ENCODE measurements around the gene SLCO4A1.

Gene SLCO4A1

GRCh38 chr20:62667530-62668440, 25.5 kb downstream of the SLCO4A1 start:
- no peaks in the 10 kb centered on the region for H3K36me3 ChIP-seq (ENCODE audit: control insufficient read depth, low read depth, low read length)
- H3K4me1 ChIP-seq (ENCODE audit: control insufficient read depth, low read depth, low read length): no peaks in the 10 kb centered on the region
- H3K4me3 ChIP-seq (ENCODE audit: low read length): no peak overlapping the region
- H3K27me3 ChIP-seq (ENCODE audit: control insufficient read depth, insufficient read depth, low read length): no peaks in the 10 kb centered on the region
- no peaks in the 10 kb centered on the region for H3K9me3 ChIP-seq (ENCODE audit: control insufficient read depth, low read depth, low read length)
- no peak overlapping the region for H3K27ac ChIP-seq (ENCODE audit: low read length)
- no peak overlapping the region for H3K9ac ChIP-seq (ENCODE audit: low read length)

- H3K4me3 ChIP-seq (ENCODE audit: low read length): no peak overlapping the region
- no peaks in the 10 kb centered on the region for H3K36me3 ChIP-seq (ENCODE audit: control insufficient read depth, low read depth, low read length)
- H3K9ac ChIP-seq (ENCODE audit: low read length): no peak overlapping the region
- no peaks in the 10 kb centered on the region for H3K27me3 ChIP-seq (ENCODE audit: control insufficient read depth, insufficient read depth, low read length)
- H3K4me1 ChIP-seq (ENCODE audit: control insufficient read depth, low read depth, low read length): no peaks in the 10 kb centered on the region
- H3K27ac ChIP-seq (ENCODE audit: low read length): no peak overlapping the region
- no peaks in the 10 kb centered on the region for H3K9me3 ChIP-seq (ENCODE audit: control insufficient read depth, low read depth, low read length)
Observed at GRCh38 chr20:62668441-62669027, 26.2 kb downstream of the SLCO4A1 start.

- H3K9ac ChIP-seq (ENCODE audit: low read length): no peak overlapping the region
- H3K27ac ChIP-seq (ENCODE audit: low read length): no peak overlapping the region
- no peaks in the 10 kb centered on the region for H3K27me3 ChIP-seq (ENCODE audit: control insufficient read depth, insufficient read depth, low read length)
- no peak overlapping the region for H3K4me3 ChIP-seq (ENCODE audit: low read length)
- H3K36me3 ChIP-seq (ENCODE audit: control insufficient read depth, low read depth, low read length): no peaks in the 10 kb centered on the region
- H3K4me1 ChIP-seq (ENCODE audit: control insufficient read depth, low read depth, low read length): no peaks in the 10 kb centered on the region
- no peaks in the 10 kb centered on the region for H3K9me3 ChIP-seq (ENCODE audit: control insufficient read depth, low read depth, low read length)
Observed at GRCh38 chr20:62669249-62669648, 26.9 kb downstream of the SLCO4A1 start.

GRCh38 chr20:62670156-62670555, 27.9 kb downstream of the SLCO4A1 start:
- Histone ChIP-seq H3K9me3 (ENCODE audit: control insufficient read depth, low read depth, low read length) (no peaks in the 10 kb centered on the region), H3K4me3 (ENCODE audit: low read length) (no peak overlapping the region), H3K36me3 (ENCODE audit: control insufficient read depth, low read depth, low read length) (no peaks in the 10 kb centered on the region), H3K9ac (ENCODE audit: low read length) (no peak overlapping the region), H3K27me3 (ENCODE audit: control insufficient read depth, insufficient read depth, low read length) (no peaks in the 10 kb centered on the region), H3K4me1 (ENCODE audit: control insufficient read depth, low read depth, low read length) (no peaks in the 10 kb centered on the region), H3K27ac (ENCODE audit: low read length) (no peak overlapping the region)

GRCh38 chr20:62670998-62671397, 28.7 kb downstream of the SLCO4A1 start:
- H3K27ac ChIP-seq (ENCODE audit: low read length): no peak overlapping the region
- H3K4me3 ChIP-seq (ENCODE audit: low read length): no peak overlapping the region
- no peaks in the 10 kb centered on the region for H3K9me3 ChIP-seq (ENCODE audit: control insufficient read depth, low read depth, low read length)
- no peaks in the 10 kb centered on the region for H3K36me3 ChIP-seq (ENCODE audit: control insufficient read depth, low read depth, low read length)
- no peak overlapping the region for H3K9ac ChIP-seq (ENCODE audit: low read length)
- no peaks in the 10 kb centered on the region for H3K27me3 ChIP-seq (ENCODE audit: control insufficient read depth, insufficient read depth, low read length)
- no peaks in the 10 kb centered on the region for H3K4me1 ChIP-seq (ENCODE audit: control insufficient read depth, low read depth, low read length)

GRCh38 chr20:62671765-62672164, 29.5 kb downstream of the SLCO4A1 start:
- Histone ChIP-seq H3K9ac (ENCODE audit: low read length) (no peak overlapping the region), H3K4me3 (ENCODE audit: low read length) (no peak overlapping the region), H3K9me3 (ENCODE audit: control insufficient read depth, low read depth, low read length) (no peaks in the 10 kb centered on the region), H3K27ac (ENCODE audit: low read length) (no peak overlapping the region), H3K4me1 (ENCODE audit: control insufficient read depth, low read depth, low read length) (no peaks in the 10 kb centered on the region), H3K27me3 (ENCODE audit: control insufficient read depth, insufficient read depth, low read length) (no peaks in the 10 kb centered on the region), H3K36me3 (ENCODE audit: control insufficient read depth, low read depth, low read length) (no peaks in the 10 kb centered on the region)

- Histone ChIP-seq H3K27me3 (ENCODE audit: control insufficient read depth, insufficient read depth, low read length) (no peaks in the 10 kb centered on the region), H3K4me3 (ENCODE audit: low read length) (no peak overlapping the region), H3K4me1 (ENCODE audit: control insufficient read depth, low read depth, low read length) (no peaks in the 10 kb centered on the region), H3K36me3 (ENCODE audit: control insufficient read depth, low read depth, low read length) (no peaks in the 10 kb centered on the region), H3K9me3 (ENCODE audit: control insufficient read depth, low read depth, low read length) (no peaks in the 10 kb centered on the region), H3K27ac (ENCODE audit: low read length) (no peak overlapping the region), H3K9ac (ENCODE audit: low read length) (no peak overlapping the region)
Observed at GRCh38 chr20:62674370-62674769, 32.1 kb downstream of the SLCO4A1 start.

GRCh38 chr20:62675156-62675876, 33.0 kb downstream of the SLCO4A1 start:
- no peak overlapping the region for H3K4me3 ChIP-seq (ENCODE audit: low read length)
- no peaks in the 10 kb centered on the region for H3K9me3 ChIP-seq (ENCODE audit: control insufficient read depth, low read depth, low read length)
- no peak overlapping the region for H3K27ac ChIP-seq (ENCODE audit: low read length)
- H3K36me3 ChIP-seq (ENCODE audit: control insufficient read depth, low read depth, low read length): no peaks in the 10 kb centered on the region
- no peaks in the 10 kb centered on the region for H3K4me1 ChIP-seq (ENCODE audit: control insufficient read depth, low read depth, low read length)
- H3K9ac ChIP-seq (ENCODE audit: low read length): no peak overlapping the region
- no peaks in the 10 kb centered on the region for H3K27me3 ChIP-seq (ENCODE audit: control insufficient read depth, insufficient read depth, low read length)

GRCh38 chr20:62675877-62676260, 33.6 kb downstream of the SLCO4A1 start:
- H3K4me1 ChIP-seq (ENCODE audit: control insufficient read depth, low read depth, low read length): no peaks in the 10 kb centered on the region
- no peak overlapping the region for H3K27ac ChIP-seq (ENCODE audit: low read length)
- H3K36me3 ChIP-seq (ENCODE audit: control insufficient read depth, low read depth, low read length): no peaks in the 10 kb centered on the region
- no peaks in the 10 kb centered on the region for H3K27me3 ChIP-seq (ENCODE audit: control insufficient read depth, insufficient read depth, low read length)
- H3K4me3 ChIP-seq (ENCODE audit: low read length): no peak overlapping the region
- H3K9ac ChIP-seq (ENCODE audit: low read length): no peak overlapping the region
- H3K9me3 ChIP-seq (ENCODE audit: control insufficient read depth, low read depth, low read length): no peaks in the 10 kb centered on the region

GRCh38 chr20:62676976-62677375, 34.7 kb downstream of the SLCO4A1 start:
- H3K9me3 ChIP-seq (ENCODE audit: control insufficient read depth, low read depth, low read length): no peaks in the 10 kb centered on the region
- H3K27ac ChIP-seq (ENCODE audit: low read length): no peak overlapping the region
- H3K36me3 ChIP-seq (ENCODE audit: control insufficient read depth, low read depth, low read length): no peaks in the 10 kb centered on the region
- H3K4me3 ChIP-seq (ENCODE audit: low read length): no peak overlapping the region
- no peak overlapping the region for H3K9ac ChIP-seq (ENCODE audit: low read length)
- H3K4me1 ChIP-seq (ENCODE audit: control insufficient read depth, low read depth, low read length): no peaks in the 10 kb centered on the region
- H3K27me3 ChIP-seq (ENCODE audit: control insufficient read depth, insufficient read depth, low read length): no peaks in the 10 kb centered on the region

- H3K9ac ChIP-seq (ENCODE audit: low read length): no peak overlapping the region
Observed at GRCh38 chr20:62677678-62678077, 35.4 kb downstream of the SLCO4A1 start.

More at GRCh38 chr20:62677678-62678077, 35.4 kb downstream of the SLCO4A1 start:
- no peaks in the 10 kb centered on the region for H3K4me1 ChIP-seq (ENCODE audit: control insufficient read depth, low read depth, low read length)
- H3K9me3 ChIP-seq (ENCODE audit: control insufficient read depth, low read depth, low read length): no peaks in the 10 kb centered on the region
- no peaks in the 10 kb centered on the region for H3K27me3 ChIP-seq (ENCODE audit: control insufficient read depth, insufficient read depth, low read length)
- no peaks in the 10 kb centered on the region for H3K36me3 ChIP-seq (ENCODE audit: control insufficient read depth, low read depth, low read length)
- H3K27ac ChIP-seq (ENCODE audit: low read length): no peak overlapping the region
- no peak overlapping the region for H3K4me3 ChIP-seq (ENCODE audit: low read length)

Measured in iPS-18a (cell line).